Neural cell (in vitro differentiated cells): ENCODE results near the gene LEO1. TPM values are rescaled to one million over a fixed set of nuclear protein-coding genes. Genes with fewer than 3 reads are reported as not detected.

ENCODE experiments used
- H2AFZ ChIP-seq: fragments of 200-600, 300-800 bp; sonication (generic), shearing (Covaris generic); 2 replicates; pipeline ENCODE4 v1.6.0; 2014; ENCODE audit warnings: low read depth, mild to moderate bottlenecking, antibody characterized with exemption, low read length, moderate library complexity
- H3F3A ChIP-seq: fragments of 200-600 bp; shearing (Covaris generic); 2 replicates; pipeline ENCODE4 v1.6.1; 2016; ENCODE audit warnings: mild to moderate bottlenecking, moderate library complexity, mixed read lengths, antibody characterized with exemption, low read length; ENCODE audit not compliant: insufficient read depth, poor library complexity, severe bottlenecking
- H3K27ac ChIP-seq: fragments of 200-600, 300-800 bp; sonication (generic), shearing (Covaris generic); 2 replicates; pipeline ENCODE4 v1.5.1; 2014; ENCODE audit warnings: mild to moderate bottlenecking, low read length, moderate library complexity
- H3K27me3 ChIP-seq: fragments of 300-800, 200-600 bp; sonication (generic), shearing (Covaris generic); 2 replicates; pipeline ENCODE4 v1.6.0; 2014; ENCODE audit warnings: mild to moderate bottlenecking, low read depth, low read length, moderate library complexity; ENCODE audit not compliant: insufficient read depth
- H3K36me3 ChIP-seq: fragments of 300-800, 200-600 bp; sonication (generic), shearing (Covaris generic); 2 replicates; pipeline ENCODE4 v1.5.1; 2014; ENCODE audit warnings: mild to moderate bottlenecking, antibody characterized with exemption, low read length, moderate library complexity; ENCODE audit not compliant: insufficient read depth
- H3K4me2 ChIP-seq: fragments of 300-800, 200-600 bp; sonication (generic), shearing (Covaris generic); 2 replicates; pipeline ENCODE4 v1.6.0; 2014; ENCODE audit warnings: mild to moderate bottlenecking, low read length
- H3K4me3 ChIP-seq: fragments of 300-800, 200-600 bp; sonication (generic), shearing (Covaris generic); 2 replicates; pipeline ENCODE4 v1.5.1; 2014; ENCODE audit warnings: mild to moderate bottlenecking, low read length, moderate library complexity
- H3K79me2 ChIP-seq: fragments of 200-600 bp; shearing (Covaris generic); replicated peaks from 2 replicates; pipeline ENCODE4 v1.6.0; 2014; ENCODE audit warnings: mild to moderate bottlenecking, low read length, moderate library complexity; ENCODE audit not compliant: insufficient read depth
- H3K9ac ChIP-seq: fragments of 300-800, 200-600 bp; sonication (generic), shearing (Covaris generic); 2 replicates; pipeline ENCODE4 v1.6.1; 2016; ENCODE audit warnings: mild to moderate bottlenecking, low read length, mixed read lengths
- H3K9me2 ChIP-seq: fragments of 200-600 bp; shearing (Covaris generic); 2 replicates; pipeline ENCODE4 v1.6.1; 2016; ENCODE audit warnings: mild to moderate bottlenecking, low read length, mixed read lengths; ENCODE audit not compliant: insufficient read depth
- H3K9me3 ChIP-seq: fragments of 200-600, 300-800 bp; sonication (generic), shearing (Covaris generic); 2 replicates; pipeline ENCODE4 v1.6.1; 2016; ENCODE audit warnings: mild to moderate bottlenecking, mixed run types, low read length, moderate library complexity, mixed read lengths
- H4K20me1 ChIP-seq: fragments of 200-600 bp; shearing (Covaris generic); 2 replicates; pipeline ENCODE4 v1.6.1; 2016; ENCODE audit warnings: mild to moderate bottlenecking, mixed run types; ENCODE audit not compliant: insufficient read depth
- EP300 ChIP-seq: fragments of 450-650 bp; conservative IDR thresholded peaks from 2 replicates; pipeline ENCODE4 v1.6.1; 2014; ENCODE audit warnings: antibody characterized with exemption, mild to moderate bottlenecking, moderate library complexity; ENCODE audit not compliant: poor library complexity, severe bottlenecking
- EZH2 ChIP-seq: fragments of 200-600, 300-800 bp; shearing (Covaris generic), sonication (generic); IDR thresholded peaks from 2 replicates; pipeline ENCODE4 v1.6.1; 2014; ENCODE audit warnings: antibody characterized with exemption, low read length, borderline replicate concordance, mild to moderate bottlenecking; ENCODE audit not compliant: insufficient read depth, poor library complexity, severe bottlenecking
- POLR2AphosphoS5 ChIP-seq: IDR thresholded peaks from 2 replicates; pipeline ENCODE4 v1.6.1; 2012
- RAD21 ChIP-seq: fragments of 450-650 bp; conservative IDR thresholded peaks from 2 replicates; pipeline ENCODE4 v1.6.1; 2014; ENCODE audit warnings: antibody characterized with exemption, mild to moderate bottlenecking, moderate library complexity
- SMC3 ChIP-seq: fragments of 450-650 bp; conservative IDR thresholded peaks from 2 replicates; pipeline ENCODE4 v1.6.1; 2014; ENCODE audit warnings: antibody characterized with exemption, mild to moderate bottlenecking, moderate library complexity; ENCODE audit not compliant: poor library complexity
- TAF1 ChIP-seq: IDR thresholded peaks from 2 replicates; pipeline ENCODE4 v1.6.1; 2012; ENCODE audit warnings: low read depth
- polyA plus RNA-seq: library from polyadenylated mRNA; depleted of rRNA; stranded (reverse); fragments of >200 nt; gene quantifications from 2 replicates; pipeline ENCODE4 v1.2.3, GENCODE V29; 2014
- TF ChIP-seq, protein P1 (sequence below): fragments of 450-650 bp; IDR thresholded peaks from 2 replicates; pipeline ENCODE4 v1.5.1; 2014; ENCODE audit warnings: antibody characterized with exemption, mild to moderate bottlenecking, moderate library complexity; ENCODE audit not compliant: poor library complexity, severe bottlenecking
- TF ChIP-seq, protein P2 (sequence below): IDR thresholded peaks from 2 replicates; pipeline ENCODE4 v1.6.1; 2012; ENCODE audit warnings: borderline replicate concordance

Gene LEO1
- polyA plus RNA-seq, 1 donor from 2014 or later, result 30.3 TPM

DNA sequence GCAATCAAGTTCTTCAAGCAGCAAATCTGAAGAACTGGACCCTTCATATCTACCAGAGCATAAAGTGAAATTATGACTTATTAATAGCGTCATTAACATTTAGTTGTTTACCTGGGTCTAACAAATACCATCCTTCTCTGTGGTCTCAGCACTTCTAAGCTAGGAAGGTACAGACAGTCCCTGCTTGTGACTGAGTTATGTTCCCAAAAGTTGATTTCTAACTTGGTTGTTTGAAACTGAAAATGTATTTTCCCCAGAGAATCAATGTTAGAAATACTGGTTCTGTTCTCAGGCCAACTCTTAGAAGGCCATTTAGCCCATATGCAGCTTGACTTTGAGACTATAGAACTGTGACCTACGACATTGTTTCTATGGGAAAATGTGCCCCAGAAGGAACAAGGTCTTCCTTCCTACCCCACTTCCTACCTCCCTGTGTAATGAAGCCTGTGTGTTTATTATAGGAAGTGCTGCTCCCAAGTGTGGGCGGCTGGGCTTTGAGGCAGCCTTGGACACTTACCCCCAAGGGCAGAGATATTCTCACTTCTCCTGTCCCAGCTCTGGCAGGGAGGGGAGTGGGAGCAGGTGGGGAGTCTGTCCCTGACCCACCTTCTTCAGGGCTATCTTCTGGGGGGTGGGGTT, 35.2 kb upstream of the LEO1 start:
- Histone ChIP-seq H3K9me3 (no peaks in the 10 kb centered on the region), H3K4me3 (no peak overlapping the region), H3K27me3 (no peaks in the 10 kb centered on the region), H3F3A (no peaks in the 10 kb centered on the region), H3K36me3 (no peaks in the 10 kb centered on the region), H4K20me1 (no peaks in the 10 kb centered on the region), H3K4me2 (no peak overlapping the region), H2AFZ (no peak overlapping the region), H3K9me2 (no peaks in the 10 kb centered on the region), H3K79me2 (no peaks in the 10 kb centered on the region), H3K9ac (no peak overlapping the region), H3K27ac (no peak overlapping the region)
- TF ChIP-seq, protein P1, sequence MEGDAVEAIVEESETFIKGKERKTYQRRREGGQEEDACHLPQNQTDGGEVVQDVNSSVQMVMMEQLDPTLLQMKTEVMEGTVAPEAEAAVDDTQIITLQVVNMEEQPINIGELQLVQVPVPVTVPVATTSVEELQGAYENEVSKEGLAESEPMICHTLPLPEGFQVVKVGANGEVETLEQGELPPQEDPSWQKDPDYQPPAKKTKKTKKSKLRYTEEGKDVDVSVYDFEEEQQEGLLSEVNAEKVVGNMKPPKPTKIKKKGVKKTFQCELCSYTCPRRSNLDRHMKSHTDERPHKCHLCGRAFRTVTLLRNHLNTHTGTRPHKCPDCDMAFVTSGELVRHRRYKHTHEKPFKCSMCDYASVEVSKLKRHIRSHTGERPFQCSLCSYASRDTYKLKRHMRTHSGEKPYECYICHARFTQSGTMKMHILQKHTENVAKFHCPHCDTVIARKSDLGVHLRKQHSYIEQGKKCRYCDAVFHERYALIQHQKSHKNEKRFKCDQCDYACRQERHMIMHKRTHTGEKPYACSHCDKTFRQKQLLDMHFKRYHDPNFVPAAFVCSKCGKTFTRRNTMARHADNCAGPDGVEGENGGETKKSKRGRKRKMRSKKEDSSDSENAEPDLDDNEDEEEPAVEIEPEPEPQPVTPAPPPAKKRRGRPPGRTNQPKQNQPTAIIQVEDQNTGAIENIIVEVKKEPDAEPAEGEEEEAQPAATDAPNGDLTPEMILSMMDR, result no peak
- no peak for TF ChIP-seq SMC3

DNA sequence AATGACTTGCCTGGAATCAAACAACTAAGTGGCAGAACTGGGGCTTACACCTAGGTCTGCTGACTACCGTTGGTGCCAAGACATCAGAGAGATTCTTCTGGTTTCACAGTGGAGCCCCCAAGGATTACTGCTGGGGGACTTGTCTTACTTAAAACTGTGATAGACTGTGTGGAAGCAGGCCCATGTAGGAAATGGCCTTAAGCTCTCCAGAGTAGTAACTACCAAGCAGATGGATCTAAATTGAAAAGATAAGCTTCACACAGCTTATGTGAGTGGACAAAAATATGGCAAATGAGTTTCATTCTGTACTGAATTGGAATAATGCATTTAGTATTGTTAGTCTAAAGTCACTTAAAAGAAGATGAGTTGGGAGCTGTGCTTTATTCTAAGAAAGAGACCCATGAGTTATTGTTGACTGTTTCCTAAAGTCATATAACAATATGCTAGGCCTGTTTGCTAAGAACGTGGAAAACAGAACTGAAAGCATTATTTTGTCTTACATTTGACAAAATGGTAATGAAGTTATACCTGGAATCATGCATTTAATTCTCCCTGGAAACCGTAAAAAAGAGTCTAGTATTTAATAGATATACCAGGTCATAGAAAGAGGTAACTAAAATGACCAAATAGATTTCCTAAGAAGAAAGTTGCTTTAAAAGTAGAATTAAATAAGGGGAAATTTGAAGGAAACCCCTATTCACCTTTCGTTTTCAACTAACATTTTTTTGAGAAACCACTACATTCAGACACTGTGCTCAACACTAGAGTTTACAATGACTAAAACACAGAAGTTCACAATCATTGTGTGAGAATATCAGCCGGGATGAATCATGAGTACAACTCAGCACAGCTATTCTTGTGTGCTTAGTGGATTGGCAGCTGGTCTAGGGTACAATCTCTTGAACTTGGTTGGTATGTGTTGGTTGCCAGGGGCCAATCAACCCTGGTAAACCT, 34.4 kb upstream of the LEO1 start:
- Histone ChIP-seq H4K20me1 (no peaks in the 10 kb centered on the region), H3K27me3 (no peaks in the 10 kb centered on the region), H3K9me3 (no peaks in the 10 kb centered on the region), H3K4me3 (no peak overlapping the region), H2AFZ (no peak overlapping the region), H3K9ac (no peak overlapping the region), H3K4me2 (no peak overlapping the region), H3K79me2 (no peaks in the 10 kb centered on the region), H3F3A (no peaks in the 10 kb centered on the region), H3K36me3 (no peaks in the 10 kb centered on the region), H3K27ac (no peak overlapping the region), H3K9me2 (no peaks in the 10 kb centered on the region)
- TF ChIP-seq, protein P1, result no peak
- TF ChIP-seq, protein P2, sequence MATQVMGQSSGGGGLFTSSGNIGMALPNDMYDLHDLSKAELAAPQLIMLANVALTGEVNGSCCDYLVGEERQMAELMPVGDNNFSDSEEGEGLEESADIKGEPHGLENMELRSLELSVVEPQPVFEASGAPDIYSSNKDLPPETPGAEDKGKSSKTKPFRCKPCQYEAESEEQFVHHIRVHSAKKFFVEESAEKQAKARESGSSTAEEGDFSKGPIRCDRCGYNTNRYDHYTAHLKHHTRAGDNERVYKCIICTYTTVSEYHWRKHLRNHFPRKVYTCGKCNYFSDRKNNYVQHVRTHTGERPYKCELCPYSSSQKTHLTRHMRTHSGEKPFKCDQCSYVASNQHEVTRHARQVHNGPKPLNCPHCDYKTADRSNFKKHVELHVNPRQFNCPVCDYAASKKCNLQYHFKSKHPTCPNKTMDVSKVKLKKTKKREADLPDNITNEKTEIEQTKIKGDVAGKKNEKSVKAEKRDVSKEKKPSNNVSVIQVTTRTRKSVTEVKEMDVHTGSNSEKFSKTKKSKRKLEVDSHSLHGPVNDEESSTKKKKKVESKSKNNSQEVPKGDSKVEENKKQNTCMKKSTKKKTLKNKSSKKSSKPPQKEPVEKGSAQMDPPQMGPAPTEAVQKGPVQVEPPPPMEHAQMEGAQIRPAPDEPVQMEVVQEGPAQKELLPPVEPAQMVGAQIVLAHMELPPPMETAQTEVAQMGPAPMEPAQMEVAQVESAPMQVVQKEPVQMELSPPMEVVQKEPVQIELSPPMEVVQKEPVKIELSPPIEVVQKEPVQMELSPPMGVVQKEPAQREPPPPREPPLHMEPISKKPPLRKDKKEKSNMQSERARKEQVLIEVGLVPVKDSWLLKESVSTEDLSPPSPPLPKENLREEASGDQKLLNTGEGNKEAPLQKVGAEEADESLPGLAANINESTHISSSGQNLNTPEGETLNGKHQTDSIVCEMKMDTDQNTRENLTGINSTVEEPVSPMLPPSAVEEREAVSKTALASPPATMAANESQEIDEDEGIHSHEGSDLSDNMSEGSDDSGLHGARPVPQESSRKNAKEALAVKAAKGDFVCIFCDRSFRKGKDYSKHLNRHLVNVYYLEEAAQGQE, result no peak
- TF ChIP-seq RAD21 (no peak), EZH2 (no peak), EP300 (no peak), TAF1 (no peak), POLR2AphosphoS5 (no peak)
